T1000 (cell line): Measurements from ENCODE around the gene ZFP1.
A peak's percentile ranks its signal among the peaks of the same experiment; 100 is the strongest.

Source experiments
- DNase-seq: peaks from one replicate; lab custom pipeline; 2025; ENCODE audit warnings: mixed read lengths; lab: John Stamatoyannopoulos, UW

ZFP1 gene

GRCh38 chr16:75148311-75149195, at the start of gene ZFP1:
ZFP1 (plus strand) TSS chr16:75148524; CDS start chr16:75152952, 4,428 bp downstream.
- DNase-seq: peak; percentile 75

- DNase-seq: no peak
These were observed 49.2 kb upstream of the ZFP1 start for GRCh38 chr16:75099075-75099667.

DNA sequence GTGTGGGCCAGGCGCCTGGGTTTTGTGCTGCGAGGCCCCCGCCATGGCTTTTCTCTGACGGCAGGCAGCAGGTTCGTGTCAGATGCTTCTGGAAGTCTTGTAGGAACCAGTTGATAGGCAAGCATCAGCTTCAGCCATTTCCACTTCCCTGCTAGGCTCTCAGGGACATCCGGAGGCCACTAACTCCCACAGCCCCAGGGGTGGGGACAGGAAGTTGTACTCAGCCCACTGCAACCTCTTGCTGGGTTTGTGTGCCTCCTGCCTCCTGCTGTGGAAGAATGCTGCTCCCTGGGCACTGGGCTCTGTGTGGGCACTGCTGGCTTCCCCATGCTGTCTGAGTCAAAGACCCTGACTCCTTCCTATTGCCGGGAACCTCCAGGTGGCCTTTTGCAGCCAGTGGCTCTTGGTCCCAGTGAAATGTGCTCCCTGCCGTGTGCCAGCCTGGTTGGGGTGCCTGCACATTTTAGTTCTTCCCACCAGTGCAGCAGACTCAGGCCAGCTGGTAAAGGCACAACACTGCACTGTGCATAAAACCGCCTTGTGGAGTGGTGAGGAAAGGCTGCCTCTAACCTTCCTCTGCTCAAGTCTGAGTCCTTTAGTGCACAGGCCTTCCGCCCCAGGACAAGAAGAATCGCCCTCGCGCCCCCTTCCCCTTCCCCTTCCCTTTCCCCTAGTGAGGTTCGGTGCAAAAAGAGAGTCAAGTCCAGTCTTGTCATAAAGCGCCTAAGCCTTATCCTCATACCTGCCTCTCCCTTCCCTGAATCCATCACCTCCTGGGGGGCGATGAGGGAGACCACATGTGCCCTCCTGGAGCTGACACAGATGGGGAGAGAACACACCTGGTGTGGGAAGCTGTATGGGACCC, 48.4 kb upstream of the ZFP1 start:
- DNase-seq: no peak

GRCh38 chr16:75100603-75100990, 47.7 kb upstream of the ZFP1 start:
- DNase-seq: no peak

DNA sequence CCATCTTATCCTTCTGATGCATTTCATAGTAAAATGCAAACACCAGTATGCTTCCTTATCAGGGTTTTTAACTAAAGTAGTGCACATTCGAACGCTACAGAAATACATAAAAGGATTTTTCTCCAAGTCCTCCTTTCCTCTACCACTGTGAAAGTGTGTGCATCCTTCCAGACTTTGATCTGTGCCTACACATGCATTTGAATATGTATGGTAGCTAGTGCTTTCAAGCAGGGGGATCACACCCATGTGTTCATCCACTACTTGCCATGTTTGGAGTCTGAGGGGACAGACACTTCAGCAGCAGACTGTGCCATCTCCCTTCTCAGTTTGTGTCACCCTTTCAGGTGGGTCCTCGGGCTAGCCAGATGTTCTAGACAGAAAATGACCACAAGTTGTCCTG, 46.7 kb upstream of the ZFP1 start:
- no peak for DNase-seq

DNA sequence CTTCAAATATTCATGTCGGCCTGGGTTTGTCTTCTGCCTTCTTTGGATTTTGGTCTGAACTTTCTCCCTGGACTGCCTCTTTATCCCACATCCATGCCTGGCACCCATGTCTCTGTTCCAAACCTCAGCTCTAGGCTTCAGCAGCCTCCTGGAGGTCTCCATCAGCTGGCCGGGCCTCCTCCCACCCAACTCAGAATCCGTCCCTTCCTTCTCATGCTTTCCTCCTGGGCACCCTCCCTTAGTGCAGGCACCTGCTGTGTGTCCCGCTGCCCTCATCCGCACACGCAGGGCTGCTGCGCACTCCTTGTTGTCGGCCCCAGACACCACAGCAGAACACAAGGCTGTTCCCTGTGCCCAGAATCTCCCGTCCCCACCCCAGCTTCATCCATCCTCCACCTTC, 45.7 kb upstream of the ZFP1 start:
- no peak for DNase-seq

DNA sequence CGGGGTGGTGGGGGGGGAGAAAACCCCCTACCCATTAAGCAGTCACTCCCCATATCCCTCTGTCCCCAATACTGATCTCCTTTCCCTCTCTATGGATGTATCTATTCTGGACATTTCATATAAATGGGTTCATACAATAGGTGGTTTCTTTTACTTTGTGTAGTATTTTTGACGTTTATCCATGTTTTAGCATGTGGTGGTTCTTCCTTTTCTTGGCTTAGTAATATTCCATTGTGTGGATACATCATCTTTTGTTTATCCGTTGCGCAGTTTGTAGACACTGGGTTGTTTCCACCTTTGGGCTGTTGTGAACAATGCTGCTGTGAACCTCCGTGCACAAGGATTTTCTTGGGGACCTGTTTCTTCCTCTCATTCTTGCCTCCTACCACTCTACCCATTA, 44.3 kb upstream of the ZFP1 start:
- DNase-seq: no peak

- no peak for DNase-seq
These were observed 43.5 kb upstream of the ZFP1 start for GRCh38 chr16:75104836-75105235.

GRCh38 chr16:75105306-75106061, 42.8 kb upstream of the ZFP1 start:
- DNase-seq: no peak

- DNase-seq: no peak
These were observed 41.7 kb upstream of the ZFP1 start for GRCh38 chr16:75106351-75107274.

DNA sequence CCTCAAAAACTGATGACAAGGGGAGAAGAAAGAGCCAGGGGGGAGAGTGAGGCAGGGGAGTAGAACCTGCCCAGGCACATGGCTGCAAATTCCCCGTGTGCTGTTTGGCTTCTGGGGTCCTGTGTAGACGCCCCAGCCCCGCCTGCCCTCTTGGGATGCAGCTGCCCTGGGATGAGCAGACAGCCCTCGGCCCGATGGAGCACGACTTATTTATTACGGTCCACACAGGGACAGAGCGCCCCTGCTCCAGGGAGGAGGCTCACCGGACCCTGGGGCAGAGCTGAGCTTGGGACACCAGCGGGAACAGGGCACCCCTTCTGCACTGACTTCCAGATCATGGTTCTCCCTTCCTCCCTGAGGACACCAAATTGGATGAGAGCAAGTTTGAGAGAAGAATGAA, 40.8 kb upstream of the ZFP1 start:
- no peak for DNase-seq

- peak; percentile 63 for DNase-seq
These were observed 39.3 kb upstream of the ZFP1 start for GRCh38 chr16:75108792-75109731.

DNA sequence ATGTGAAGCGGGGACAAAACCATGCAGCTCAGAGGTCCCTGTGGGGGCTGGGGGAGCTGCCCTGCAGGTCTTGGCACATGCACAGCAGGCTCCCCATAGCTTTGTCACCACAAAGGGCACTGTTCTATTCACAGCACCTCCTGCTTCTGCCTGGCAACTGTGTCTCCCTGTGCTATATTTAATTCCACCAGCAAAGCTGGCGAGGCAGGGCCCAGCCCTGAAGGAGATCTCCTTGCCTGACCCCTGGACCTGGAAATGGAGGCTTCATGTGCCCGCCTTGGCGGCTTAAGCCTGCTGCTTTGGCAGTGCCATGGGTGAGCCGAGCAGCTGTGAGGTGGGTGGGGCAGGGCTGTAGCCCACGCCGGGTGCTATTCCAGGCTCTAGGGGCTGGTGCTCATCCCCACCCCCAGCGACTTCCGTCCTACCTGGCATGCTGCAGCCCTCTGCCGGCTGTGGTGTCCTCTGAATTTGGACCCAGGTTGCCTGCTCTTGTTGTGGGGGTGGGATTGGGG, 38.5 kb upstream of the ZFP1 start:
- no peak for DNase-seq

DNA sequence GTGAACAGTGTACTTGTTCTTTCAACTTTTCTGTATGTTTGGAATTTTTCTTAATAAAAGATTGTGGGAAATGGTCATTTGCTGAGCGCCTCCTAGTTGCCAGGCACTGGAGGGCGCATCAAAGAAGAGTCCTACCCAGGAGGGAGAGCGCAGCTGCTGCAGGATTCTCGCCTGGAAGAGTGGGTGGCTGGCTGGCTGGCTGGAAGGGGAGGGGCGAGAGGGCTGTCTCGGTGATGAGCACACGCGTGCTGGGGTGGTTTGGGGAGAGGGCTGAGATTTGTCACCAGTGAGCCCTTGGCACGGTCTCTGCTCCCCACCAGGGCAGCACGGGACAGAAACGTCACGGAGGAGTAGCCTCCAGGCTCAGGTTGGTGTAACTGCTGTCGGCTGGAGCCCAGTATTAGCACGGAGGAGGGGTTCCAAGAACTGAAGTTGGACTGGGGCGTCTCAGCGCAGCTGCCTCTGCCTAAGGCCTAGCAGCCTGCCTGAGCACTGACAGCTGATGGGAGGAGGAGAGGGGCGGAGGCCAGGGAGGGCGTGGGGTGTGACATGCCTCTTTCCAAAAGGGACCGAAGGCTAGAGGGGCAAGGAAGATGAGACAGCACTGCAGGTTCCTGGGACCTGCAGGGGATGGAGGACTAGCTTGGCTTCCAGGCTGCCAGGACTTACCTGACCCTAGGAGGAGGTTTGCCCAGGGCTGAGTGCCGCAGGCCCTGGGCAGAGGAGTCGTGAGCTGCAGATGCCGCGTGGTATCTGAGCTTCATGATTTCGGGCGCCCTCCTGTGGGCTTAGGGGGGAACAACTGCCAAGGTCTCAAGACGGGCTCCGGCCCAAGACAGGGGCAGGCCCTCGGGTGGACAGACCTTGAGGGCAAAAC, 37.4 kb upstream of the ZFP1 start:
- DNase-seq: peak; percentile 74

GRCh38 chr16:75111514-75111940, 36.8 kb upstream of the ZFP1 start:
- DNase-seq: no peak

- no peak for DNase-seq
These were observed 36.2 kb upstream of the ZFP1 start for GRCh38 chr16:75111961-75112733.

DNA sequence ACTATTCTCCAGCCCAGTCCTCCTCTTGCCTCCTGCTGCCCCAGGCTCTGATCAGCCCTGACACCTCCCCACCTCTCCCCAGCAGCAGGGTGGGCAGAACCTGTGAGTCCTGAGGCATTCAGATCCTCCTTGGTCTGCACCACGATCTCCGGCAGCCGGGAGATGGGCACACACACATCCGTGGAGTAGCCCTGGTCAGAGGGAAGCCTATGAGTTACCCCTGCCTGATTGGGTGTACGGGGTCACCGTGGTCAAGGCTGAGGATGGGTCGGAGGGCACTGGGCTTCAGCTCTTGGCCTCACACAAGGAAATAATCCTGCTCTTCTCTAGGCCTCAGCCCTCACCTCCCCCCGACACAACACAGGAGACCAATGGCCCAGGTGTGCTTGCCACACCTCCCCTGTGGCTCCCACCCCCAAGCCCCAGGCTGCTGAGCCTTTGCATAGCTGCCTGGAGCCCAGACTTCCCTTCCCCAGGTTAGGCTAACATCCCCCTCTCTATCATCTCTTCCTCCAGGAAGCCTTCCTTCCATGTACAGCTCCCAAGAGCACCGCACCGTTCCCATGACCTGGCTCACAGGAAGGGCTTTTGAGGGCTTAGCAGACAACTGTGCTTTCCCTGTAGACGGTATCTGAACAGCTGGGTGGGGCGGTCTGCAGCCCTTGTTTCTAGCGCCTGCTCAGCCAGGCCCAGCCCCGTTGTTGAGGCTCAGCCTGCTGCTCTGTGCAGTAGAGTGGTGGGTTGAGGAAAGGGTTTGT, 35.4 kb upstream of the ZFP1 start:
- DNase-seq: no peak
